NCI-H1436 (cell line): Measurements from ENCODE around the gene AK3.
"Not testable (repeated sequence)": the region's sequence is repeated elsewhere in the genome, so short reads cannot be mapped to it uniquely, and the experiment has no call there.

Experiments used
- DNase-seq: peaks from one replicate; lab custom pipeline; 2025; lab: John Stamatoyannopoulos, UW

AK3 gene

GRCh38 chr9:4740638-4741364 is at the start of gene AK3:
TSS of gene AK3 (minus strand) at chr9:4741202. CDS start at chr9:4741087, 115 bp downstream.
- DNase-seq: peak; percentile 84

GRCh38 chr9:4788703-4789102 is 47.7 kb upstream of the AK3 start:
- DNase-seq: no peak

GRCh38 chr9:4787876-4788275 is 46.9 kb upstream of the AK3 start:
- no peak for DNase-seq

- DNase-seq: no peak
These were observed 45.6 kb upstream of the AK3 start for GRCh38 chr9:4786599-4786998.

GRCh38 chr9:4784403-4784802 is 43.4 kb upstream of the AK3 start:
- DNase-seq: no peak

GRCh38 chr9:4783191-4783590 is 42.2 kb upstream of the AK3 start:
- not testable (repeated sequence) for DNase-seq

GRCh38 chr9:4781408-4781807 is 40.4 kb upstream of the AK3 start:
- no peak for DNase-seq

- no peak for DNase-seq
These were observed 39.6 kb upstream of the AK3 start for GRCh38 chr9:4780651-4781050.

GRCh38 chr9:4774958-4775357 is 34.0 kb upstream of the AK3 start:
- DNase-seq: not testable (repeated sequence)

GRCh38 chr9:4774209-4774608 is 33.2 kb upstream of the AK3 start:
- no peak for DNase-seq

GRCh38 chr9:4771788-4772187 is 30.8 kb upstream of the AK3 start:
- DNase-seq: no peak

- no peak for DNase-seq
These were observed 28.5 kb upstream of the AK3 start for GRCh38 chr9:4769321-4770080.

GRCh38 chr9:4768681-4769080 is 27.7 kb upstream of the AK3 start:
- no peak for DNase-seq

GRCh38 chr9:4764033-4764432 is 23.0 kb upstream of the AK3 start:
- no peak for DNase-seq

GRCh38 chr9:4762886-4763541 is 22.0 kb upstream of the AK3 start:
- no peak for DNase-seq

- peak; percentile 61 for DNase-seq
These were observed 21.3 kb upstream of the AK3 start for GRCh38 chr9:4762108-4762885.

GRCh38 chr9:4760122-4760521 is 19.1 kb upstream of the AK3 start:
- no peak for DNase-seq

GRCh38 chr9:4756420-4756819 is 15.4 kb upstream of the AK3 start:
- DNase-seq: no peak

- no peak for DNase-seq
These were observed 14.1 kb upstream of the AK3 start for GRCh38 chr9:4755026-4755609.

GRCh38 chr9:4754530-4754929 is 13.5 kb upstream of the AK3 start:
- DNase-seq: not testable (repeated sequence)

- DNase-seq: peak; percentile 19
These were observed 9.1 kb upstream of the AK3 start for GRCh38 chr9:4750023-4750673.
